ENCODE measurements around the gene RUVBL2.
A peak's percentile ranks its signal among the peaks of the same experiment; 100 is the strongest.

Gene RUVBL2

GRCh38 chr19:48964205-48965039 is 29.3 kb upstream of the RUVBL2 start:
- DNase-seq: peak; percentile 21

- DNase-seq: peak; percentile 94
Measured at GRCh38 chr19:48965040-48965805, 28.5 kb upstream of the RUVBL2 start, which contains the start of gene FTL. TSS of gene FTL (plus strand) at chr19:48965309. CDS start at chr19:48965508, 199 bp downstream.

- peak; percentile 92 for DNase-seq
Measured at GRCh38 chr19:48965806-48966540, 27.7 kb upstream of the RUVBL2 start.

GRCh38 chr19:48966541-48967345 is 26.9 kb upstream of the RUVBL2 start:
- DNase-seq: no peak

- no peak for DNase-seq
Measured at GRCh38 chr19:48967346-48968178, 26.1 kb upstream of the RUVBL2 start.

- no peak for DNase-seq
Measured at GRCh38 chr19:48968179-48968661, 25.5 kb upstream of the RUVBL2 start.

GRCh38 chr19:48968813-48969218 is 24.9 kb upstream of the RUVBL2 start:
- no peak for DNase-seq

GRCh38 chr19:48969276-48970138 is 24.2 kb upstream of the RUVBL2 start:
- no peak for DNase-seq

- no peak for DNase-seq
Measured at GRCh38 chr19:48970139-48970766, 23.4 kb upstream of the RUVBL2 start.

- peak; percentile 75 for DNase-seq
Measured at GRCh38 chr19:48970923-48971395, 22.7 kb upstream of the RUVBL2 start.

GRCh38 chr19:48975947-48976847 is 17.5 kb upstream of the RUVBL2 start:
- no peak for DNase-seq

GRCh38 chr19:48977061-48977460 is 16.6 kb upstream of the RUVBL2 start:
- DNase-seq: no peak

- no peak for DNase-seq
Measured at GRCh38 chr19:48982280-48982679, 11.4 kb upstream of the RUVBL2 start.

- no peak for DNase-seq
Measured at GRCh38 chr19:48985711-48986110, 8.0 kb upstream of the RUVBL2 start.

- no peak for DNase-seq
Measured at GRCh38 chr19:48986211-48986610, 7.5 kb upstream of the RUVBL2 start.

- DNase-seq: no peak
Measured at GRCh38 chr19:48987323-48987722, 6.4 kb upstream of the RUVBL2 start.

- DNase-seq: no peak
Measured at GRCh38 chr19:48988286-48988685, 5.4 kb upstream of the RUVBL2 start.

- DNase-seq: no peak
Measured at GRCh38 chr19:48988860-48989259, 4.8 kb upstream of the RUVBL2 start.
